Vagina (tissue), 2 donors: Measurements from ENCODE around the gene AOC3. TPM values are rescaled to one million over a fixed set of nuclear protein-coding genes. Genes with fewer than 3 reads are reported as not detected.
"Not testable (repeated sequence)": the region's sequence is repeated elsewhere in the genome, so short reads cannot be mapped to it uniquely, and the experiment has no call there.

Source experiments
- DNase-seq, 2 donors: peaks; one replicate each; pipeline ENCODE4 v3.0.0-alpha.2; 2017; ENCODE audit errors: extremely low spot score in 2 of 2
- H3K27ac ChIP-seq: fragments of 200-600 bp; sonication (generic); one replicate; pipeline ENCODE4 v1.5.1; 2019
- H3K27me3 ChIP-seq: fragments of 200-600 bp; sonication (generic); one replicate; pipeline ENCODE4 v1.5.1; 2019
- H3K36me3 ChIP-seq, 2 donors: fragments of 200-600 bp; sonication (generic); one replicate each; pipeline ENCODE4 v1.5.1; 2017 to 2019
- H3K4me1 ChIP-seq: fragments of 200-600 bp; sonication (generic); one replicate; pipeline ENCODE4 v1.5.1; 2019
- H3K4me3 ChIP-seq, 2 donors: fragments of 200-600 bp; sonication (generic); 1 replicate in 1 of 2; 2 replicates in 1 of 2; pipeline ENCODE4 v1.5.1; 2016 to 2019
- H3K9me3 ChIP-seq: fragments of 200-600 bp; sonication (generic); one replicate; pipeline ENCODE4 v1.5.1; 2019
- POLR2A ChIP-seq, 2 donors: fragments of 450-650 bp; IDR thresholded peaks; one replicate each; pipeline ENCODE4 v1.6.1; 2017; ENCODE audit warnings: antibody characterized with exemption in 2 of 2, mild to moderate bottlenecking in 2 of 2, moderate library complexity in 2 of 2
- POLR2AphosphoS5 ChIP-seq, 2 donors: sonication (generic); formaldehyde crosslinking; IDR thresholded peaks; one replicate each; pipeline ENCODE4 v1.9.0; 2017; ENCODE audit warnings: antibody characterized with exemption in 2 of 2, mild to moderate bottlenecking in 2 of 2, low read depth in 1 of 2; ENCODE audit not compliant: insufficient read depth in 1 of 2
- intact Hi-C: fragments of 100-400 bp; cut with DNase I; formaldehyde crosslinking; loops from one replicate; pipeline ENCODE4 v1.15.1; 2023
- total RNA-seq: library from RNA; depleted of rRNA; stranded (reverse); fragments of >200 nt; gene quantifications from one replicate; pipeline ENCODE4 v1.2.3, GENCODE V29; 2016
- TF ChIP-seq, protein P1 (sequence below), 3 experiments: fragments of 450-650 bp in 2 of 3; fragments of 200-600 bp in 1 of 3; sonication (generic) in 1 of 3; IDR thresholded peaks; one replicate each; pipeline ENCODE4 v1.5.1; 2017 to 2019; ENCODE audit warnings: antibody characterized with exemption in 3 of 3, mild to moderate bottlenecking in 2 of 3, moderate library complexity in 2 of 3

AOC3 gene
- total RNA-seq, 1 donor from 2014 or later = 31.7 TPM

DNA sequence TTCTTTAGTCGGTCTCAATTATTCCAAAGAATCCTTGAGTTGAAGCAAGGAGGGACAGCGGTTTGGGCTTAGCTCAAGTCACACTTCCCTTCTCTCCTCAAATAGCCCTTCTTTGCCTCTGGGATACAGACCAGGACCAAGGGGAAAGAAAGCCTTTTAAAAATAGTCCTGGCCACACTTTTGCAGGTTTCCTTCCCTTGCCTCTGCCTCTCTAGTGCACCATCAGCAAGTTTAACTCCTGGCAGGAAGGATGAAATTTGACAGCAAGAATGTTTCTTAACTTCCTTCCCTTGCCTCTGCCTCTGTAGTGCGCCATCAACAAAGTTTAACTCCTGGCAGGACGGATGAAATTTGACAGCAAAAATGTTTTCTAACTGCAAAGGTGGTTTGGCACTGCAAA lies 42.4 kb downstream of the AOC3 start:
- Histone ChIP-seq H3K4me3 (no peak overlapping the region), H3K27ac (no peak overlapping the region), H3K4me1 (peaks cover 15% of the 10 kb centered on the region), H3K36me3 (no peaks in the 10 kb centered on the region), H3K9me3 (no peaks in the 10 kb centered on the region), H3K27me3 (no peaks in the 10 kb centered on the region)
- intact Hi-C loops = no loop called here
- TF ChIP-seq, protein P1, sequence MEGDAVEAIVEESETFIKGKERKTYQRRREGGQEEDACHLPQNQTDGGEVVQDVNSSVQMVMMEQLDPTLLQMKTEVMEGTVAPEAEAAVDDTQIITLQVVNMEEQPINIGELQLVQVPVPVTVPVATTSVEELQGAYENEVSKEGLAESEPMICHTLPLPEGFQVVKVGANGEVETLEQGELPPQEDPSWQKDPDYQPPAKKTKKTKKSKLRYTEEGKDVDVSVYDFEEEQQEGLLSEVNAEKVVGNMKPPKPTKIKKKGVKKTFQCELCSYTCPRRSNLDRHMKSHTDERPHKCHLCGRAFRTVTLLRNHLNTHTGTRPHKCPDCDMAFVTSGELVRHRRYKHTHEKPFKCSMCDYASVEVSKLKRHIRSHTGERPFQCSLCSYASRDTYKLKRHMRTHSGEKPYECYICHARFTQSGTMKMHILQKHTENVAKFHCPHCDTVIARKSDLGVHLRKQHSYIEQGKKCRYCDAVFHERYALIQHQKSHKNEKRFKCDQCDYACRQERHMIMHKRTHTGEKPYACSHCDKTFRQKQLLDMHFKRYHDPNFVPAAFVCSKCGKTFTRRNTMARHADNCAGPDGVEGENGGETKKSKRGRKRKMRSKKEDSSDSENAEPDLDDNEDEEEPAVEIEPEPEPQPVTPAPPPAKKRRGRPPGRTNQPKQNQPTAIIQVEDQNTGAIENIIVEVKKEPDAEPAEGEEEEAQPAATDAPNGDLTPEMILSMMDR (IDR thresholded peaks at IDR 0.05) = no peak
- TF ChIP-seq POLR2AphosphoS5 (IDR thresholded peaks at IDR 0.05; ENCODE audit: insufficient read depth in 1 of 2, low read depth in 1 of 2) = no peak
- TF ChIP-seq POLR2A (IDR thresholded peaks at IDR 0.05) = no peak
- DNase-seq = no peak

- intact Hi-C loops = no loop called here
- Histone ChIP-seq H3K36me3 (no peaks in the 10 kb centered on the region), H3K4me1 (peaks cover 15% of the 10 kb centered on the region), H3K4me3 (no peak overlapping the region), H3K9me3 (no peaks in the 10 kb centered on the region), H3K27ac (peak overlapping the region; percentile 55), H3K27me3 (no peaks in the 10 kb centered on the region)
- TF ChIP-seq, protein P1 (IDR thresholded peaks at IDR 0.05) = no peak
- TF ChIP-seq POLR2A (IDR thresholded peaks at IDR 0.05) (no peak), POLR2AphosphoS5 (IDR thresholded peaks at IDR 0.05; ENCODE audit: insufficient read depth in 1 of 2, low read depth in 1 of 2) (no peak)
- DNase-seq = no peak
Observed at GRCh38 chr17:42894283-42895184, 43.5 kb downstream of the AOC3 start.

- Histone ChIP-seq H3K4me1 (peaks cover 15% of the 10 kb centered on the region), H3K4me3 (no peak overlapping the region), H3K27me3 (no peaks in the 10 kb centered on the region), H3K9me3 (no peaks in the 10 kb centered on the region), H3K36me3 (no peaks in the 10 kb centered on the region), H3K27ac (no peak overlapping the region)
- TF ChIP-seq POLR2AphosphoS5 (IDR thresholded peaks at IDR 0.05; ENCODE audit: insufficient read depth in 1 of 2, low read depth in 1 of 2) (peak in 1 of 2 donors; percentile 64), POLR2A (IDR thresholded peaks at IDR 0.05) (no peak)
- TF ChIP-seq, protein P1 (IDR thresholded peaks at IDR 0.05) = no peak
- intact Hi-C loops = no loop called here
- no peak for DNase-seq
Observed at GRCh38 chr17:42895185-42895555, 44.2 kb downstream of the AOC3 start.

DNA sequence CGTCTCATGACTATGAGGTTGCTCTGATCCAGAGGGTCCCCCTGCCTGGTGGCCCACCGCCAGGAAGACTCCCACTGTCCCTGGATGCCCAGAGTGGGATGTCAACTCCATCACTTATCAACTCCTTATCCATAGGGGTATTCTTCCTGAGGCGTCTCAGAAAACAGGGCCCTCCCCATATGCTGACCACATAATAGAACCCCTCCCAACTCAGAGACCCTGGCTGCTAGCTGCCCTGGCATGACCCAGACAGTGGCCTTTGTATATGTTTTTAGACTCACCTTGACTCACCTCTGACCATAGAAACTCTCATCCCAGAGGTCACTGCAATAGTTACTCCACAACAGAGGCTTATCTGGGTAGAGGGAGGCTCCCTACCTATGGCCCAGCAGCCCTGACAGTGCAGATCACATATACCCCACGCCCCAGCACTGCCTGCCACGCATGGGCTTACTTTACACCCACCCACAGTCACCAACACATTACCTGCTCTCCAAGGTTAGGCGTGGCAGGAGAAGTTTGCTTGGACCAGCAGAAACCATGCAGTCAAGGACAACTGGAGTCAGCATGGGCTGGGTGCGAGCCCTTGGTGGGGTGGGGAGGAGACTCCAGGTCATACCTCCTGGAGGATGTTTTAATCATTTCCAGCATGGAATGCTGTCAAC lies 47.3 kb downstream of the AOC3 start:
- intact Hi-C loops = no loop called here
- TF ChIP-seq POLR2AphosphoS5 (IDR thresholded peaks at IDR 0.05; ENCODE audit: insufficient read depth in 1 of 2, low read depth in 1 of 2) (no peak), POLR2A (IDR thresholded peaks at IDR 0.05) (no peak)
- TF ChIP-seq, protein P1 (IDR thresholded peaks at IDR 0.05) = no peak
- no peak overlapping the region for H3K27ac ChIP-seq
- no peaks in the 10 kb centered on the region for H3K27me3 ChIP-seq
- H3K36me3 ChIP-seq = no peaks in the 10 kb centered on the region
- H3K9me3 ChIP-seq = no peaks in the 10 kb centered on the region
- DNase-seq = no peak
- H3K4me3 ChIP-seq = no peak overlapping the region
- peaks cover 15% of the 10 kb centered on the region for H3K4me1 ChIP-seq

- intact Hi-C loops, DNase-seq, H3K27ac ChIP-seq, H3K4me1 ChIP-seq, H3K4me3 ChIP-seq, H3K9me3 ChIP-seq, H3K36me3 ChIP-seq, H3K27me3 ChIP-seq: not testable (repeated sequence)
Observed at GRCh38 chr17:42899981-42900380, 49.0 kb downstream of the AOC3 start.
